Measurements from ENCODE around the gene CLSTN1. TPM values are rescaled to one million over a fixed set of nuclear protein-coding genes. Genes with fewer than 3 reads are reported as not detected.
"Not testable (repeated sequence)": the region's sequence is repeated elsewhere in the genome, so short reads cannot be mapped to it uniquely, and the experiment has no call there.

Gene CLSTN1
- total RNA-seq, 1 donor, result 42.9 TPM

GRCh38 chr1:9824702-9825089, 931 bp upstream of the CLSTN1 start:
- Histone ChIP-seq H3K4me1 (ENCODE audit: insufficient read depth, low read length) (peaks cover 44% of the 10 kb centered on the region), H3K27me3 (ENCODE audit: insufficient read depth, low read length) (no peaks in the 10 kb centered on the region), H3K4me3 (ENCODE audit: low read length) (no peak overlapping the region), H3K9me3 (ENCODE audit: low read depth, low read length) (no peaks in the 10 kb centered on the region)

GRCh38 chr1:9823693-9823942, 147 bp downstream of the CLSTN1 start:
- peak overlapping the region; percentile 66 for H3K4me3 ChIP-seq (ENCODE audit: low read length)
- no peaks in the 10 kb centered on the region for H3K9me3 ChIP-seq (ENCODE audit: low read depth, low read length)
- peaks cover 47% of the 10 kb centered on the region for H3K4me1 ChIP-seq (ENCODE audit: insufficient read depth, low read length)
- no peaks in the 10 kb centered on the region for H3K27me3 ChIP-seq (ENCODE audit: insufficient read depth, low read length)

- H3K4me3 ChIP-seq (ENCODE audit: low read length), result peak overlapping the region; percentile 66
- peaks cover 47% of the 10 kb centered on the region for H3K4me1 ChIP-seq (ENCODE audit: insufficient read depth, low read length)
- no peaks in the 10 kb centered on the region for H3K9me3 ChIP-seq (ENCODE audit: low read depth, low read length)
- no peaks in the 10 kb centered on the region for H3K27me3 ChIP-seq (ENCODE audit: insufficient read depth, low read length)
Observed at GRCh38 chr1:9822897-9823692, 670 bp downstream of the CLSTN1 start.

- Histone ChIP-seq H3K4me1 (ENCODE audit: insufficient read depth, low read length) (peaks cover 47% of the 10 kb centered on the region), H3K4me3 (ENCODE audit: low read length) (peak overlapping the region; percentile 66)
Observed at GRCh38 chr1:9822490-9822889, 1.3 kb downstream of the CLSTN1 start.

GRCh38 chr1:9821710-9822109, 2.1 kb downstream of the CLSTN1 start:
- peaks cover 47% of the 10 kb centered on the region for H3K4me1 ChIP-seq (ENCODE audit: insufficient read depth, low read length)
- no peak overlapping the region for H3K4me3 ChIP-seq (ENCODE audit: low read length)

More at GRCh38 chr1:9822490-9822889, 1.3 kb downstream of the CLSTN1 start:
- H3K27me3 ChIP-seq (ENCODE audit: insufficient read depth, low read length), result no peaks in the 10 kb centered on the region
- no peaks in the 10 kb centered on the region for H3K9me3 ChIP-seq (ENCODE audit: low read depth, low read length)

GRCh38 chr1:9820521-9820920, 3.2 kb downstream of the CLSTN1 start:
- Histone ChIP-seq H3K4me1 (ENCODE audit: insufficient read depth, low read length) (peaks cover 42% of the 10 kb centered on the region), H3K4me3 (ENCODE audit: low read length) (no peak overlapping the region), H3K27me3 (ENCODE audit: insufficient read depth, low read length) (no peaks in the 10 kb centered on the region), H3K9me3 (ENCODE audit: low read depth, low read length) (no peaks in the 10 kb centered on the region)

More at GRCh38 chr1:9821710-9822109, 2.1 kb downstream of the CLSTN1 start:
- Histone ChIP-seq H3K27me3 (ENCODE audit: insufficient read depth, low read length) (no peaks in the 10 kb centered on the region), H3K9me3 (ENCODE audit: low read depth, low read length) (no peaks in the 10 kb centered on the region)

GRCh38 chr1:9817734-9818133, 6.0 kb downstream of the CLSTN1 start:
- Histone ChIP-seq H3K4me1 (ENCODE audit: insufficient read depth, low read length) (peaks cover 24% of the 10 kb centered on the region), H3K4me3 (ENCODE audit: low read length) (no peak overlapping the region), H3K27me3 (ENCODE audit: insufficient read depth, low read length) (no peaks in the 10 kb centered on the region), H3K9me3 (ENCODE audit: low read depth, low read length) (no peaks in the 10 kb centered on the region)

GRCh38 chr1:9816199-9816598, 7.6 kb downstream of the CLSTN1 start:
- no peaks in the 10 kb centered on the region for H3K9me3 ChIP-seq (ENCODE audit: low read depth, low read length)
- H3K4me3 ChIP-seq (ENCODE audit: low read length), result no peak overlapping the region
- H3K4me1 ChIP-seq (ENCODE audit: insufficient read depth, low read length), result peaks cover 9% of the 10 kb centered on the region
- no peaks in the 10 kb centered on the region for H3K27me3 ChIP-seq (ENCODE audit: insufficient read depth, low read length)

GRCh38 chr1:9815150-9815549, 8.6 kb downstream of the CLSTN1 start:
- peaks cover 5% of the 10 kb centered on the region for H3K4me1 ChIP-seq (ENCODE audit: insufficient read depth, low read length)
- no peaks in the 10 kb centered on the region for H3K27me3 ChIP-seq (ENCODE audit: insufficient read depth, low read length)
- H3K9me3 ChIP-seq (ENCODE audit: low read depth, low read length), result no peaks in the 10 kb centered on the region
- H3K4me3 ChIP-seq (ENCODE audit: low read length), result no peak overlapping the region

GRCh38 chr1:9814619-9815018, 9.1 kb downstream of the CLSTN1 start:
- Histone ChIP-seq H3K4me3 (ENCODE audit: low read length) (no peak overlapping the region), H3K27me3 (ENCODE audit: insufficient read depth, low read length) (no peaks in the 10 kb centered on the region), H3K4me1 (ENCODE audit: insufficient read depth, low read length) (peaks cover 3% of the 10 kb centered on the region), H3K9me3 (ENCODE audit: low read depth, low read length) (no peaks in the 10 kb centered on the region)

- H3K27me3 ChIP-seq (ENCODE audit: insufficient read depth, low read length), result no peaks in the 10 kb centered on the region
- H3K4me1 ChIP-seq (ENCODE audit: insufficient read depth, low read length), result no peaks in the 10 kb centered on the region
- H3K4me3 ChIP-seq (ENCODE audit: low read length), result no peak overlapping the region
- no peaks in the 10 kb centered on the region for H3K9me3 ChIP-seq (ENCODE audit: low read depth, low read length)
Observed at GRCh38 chr1:9811239-9811966, 12.4 kb downstream of the CLSTN1 start.

- Histone ChIP-seq H3K4me3 (ENCODE audit: low read length) (no peak overlapping the region), H3K9me3 (ENCODE audit: low read depth, low read length) (no peaks in the 10 kb centered on the region), H3K27me3 (ENCODE audit: insufficient read depth, low read length) (no peaks in the 10 kb centered on the region), H3K4me1 (ENCODE audit: insufficient read depth, low read length) (no peaks in the 10 kb centered on the region)
Observed at GRCh38 chr1:9809100-9809510, 14.7 kb downstream of the CLSTN1 start.

- Histone ChIP-seq H3K4me3 (ENCODE audit: low read length) (no peak overlapping the region), H3K27me3 (ENCODE audit: insufficient read depth, low read length) (no peaks in the 10 kb centered on the region), H3K4me1 (ENCODE audit: insufficient read depth, low read length) (no peaks in the 10 kb centered on the region), H3K9me3 (ENCODE audit: low read depth, low read length) (no peaks in the 10 kb centered on the region)
Observed at GRCh38 chr1:9808459-9808858, 15.3 kb downstream of the CLSTN1 start.

GRCh38 chr1:9807541-9807940, 16.2 kb downstream of the CLSTN1 start:
- Histone ChIP-seq H3K9me3 (ENCODE audit: low read depth, low read length) (no peaks in the 10 kb centered on the region), H3K4me1 (ENCODE audit: insufficient read depth, low read length) (peaks cover 6% of the 10 kb centered on the region), H3K4me3 (ENCODE audit: low read length) (no peak overlapping the region), H3K27me3 (ENCODE audit: insufficient read depth, low read length) (no peaks in the 10 kb centered on the region)

- peaks cover 12% of the 10 kb centered on the region for H3K4me1 ChIP-seq (ENCODE audit: insufficient read depth, low read length)
- not testable (repeated sequence) for H3K4me3 ChIP-seq (ENCODE audit: low read length); H3K9me3 ChIP-seq (ENCODE audit: low read depth, low read length); H3K27me3 ChIP-seq (ENCODE audit: insufficient read depth, low read length)
Observed at GRCh38 chr1:9805972-9806371, 17.8 kb downstream of the CLSTN1 start.

Data from mononuclear cell (primary cell).